Measurements from ENCODE around the gene CKS1B. TPM values are rescaled to one million over a fixed set of nuclear protein-coding genes. Genes with fewer than 3 reads are reported as not detected.

CKS1B gene
- total RNA-seq, 2 donors from 2014 or later = 52.4 to 72.9 TPM

GRCh38 chr1:154963643-154964042, 10.8 kb upstream of the CKS1B start:
- peaks cover 6% of the 10 kb centered on the region for H3K36me3 Mint-ChIP-seq
- no peak for DNase-seq (ENCODE audit: low spot score)
- peaks cover 24 to 29% of the 10 kb centered on the region in 2 donors for H3K4me1 Mint-ChIP-seq (ENCODE audit: low read depth in 2 of 2)

DNA sequence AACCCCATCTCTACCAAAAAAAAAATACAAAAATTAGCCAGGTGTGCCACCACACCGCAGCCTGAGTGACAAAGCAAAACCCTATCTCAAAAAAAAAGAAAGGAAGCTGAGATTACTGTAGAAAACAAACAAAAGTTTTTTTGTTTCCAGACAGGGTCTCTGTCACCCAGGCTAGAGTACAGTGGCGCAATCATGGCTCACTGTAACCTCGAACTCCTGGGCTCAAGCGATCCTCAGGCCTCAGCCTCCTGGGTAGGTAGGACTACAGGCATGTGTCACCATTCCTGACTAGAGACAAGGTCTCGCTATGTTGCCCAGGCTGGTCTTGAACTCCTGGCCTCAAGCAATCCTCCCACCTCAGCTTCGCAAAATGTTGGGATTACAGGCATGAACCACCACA, 10.1 kb upstream of the CKS1B start:
- no peak for DNase-seq (ENCODE audit: low spot score)
- peaks cover 30 to 35% of the 10 kb centered on the region in 2 donors for H3K4me1 Mint-ChIP-seq (ENCODE audit: low read depth in 2 of 2)
- H3K27ac Mint-ChIP-seq = peak overlapping the region in 1 of 2 donors; percentile 12
- no peak for ATAC-seq
- H3K27me3 Mint-ChIP-seq = no peaks in the 10 kb centered on the region
- peaks cover 6% of the 10 kb centered on the region for H3K36me3 Mint-ChIP-seq
- H3K9me3 Mint-ChIP-seq = no peaks in the 10 kb centered on the region
- H3K4me3 Mint-ChIP-seq = no peak overlapping the region

More at GRCh38 chr1:154963643-154964042, 10.8 kb upstream of the CKS1B start:
- Mint-ChIP-seq H3K4me3 (no peak overlapping the region), H3K27ac (peak overlapping the region; percentile 12 to 31), H3K9me3 (no peaks in the 10 kb centered on the region), H3K27me3 (no peaks in the 10 kb centered on the region)
- ATAC-seq = no peak

DNA sequence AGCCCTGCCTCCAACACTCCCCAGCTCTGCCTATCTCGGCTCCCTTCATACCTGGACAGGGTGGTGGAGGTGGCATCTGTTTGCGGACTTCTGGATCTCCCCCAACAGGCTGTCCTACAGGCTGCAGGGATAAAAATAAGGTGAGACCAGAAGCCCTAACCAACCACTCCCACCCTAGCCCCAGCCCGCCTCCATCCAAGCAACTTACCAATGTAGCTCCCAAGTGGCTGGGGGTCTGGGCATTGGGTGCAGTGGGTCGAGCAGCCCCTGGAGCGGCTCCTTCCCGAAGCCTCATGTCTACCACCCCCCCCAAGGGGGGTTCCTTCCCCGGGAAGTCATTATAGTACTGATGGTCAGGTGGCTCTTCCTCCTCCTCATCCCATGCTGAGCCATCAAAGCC, 8.4 kb upstream of the CKS1B start:
- Mint-ChIP-seq H3K27me3 (no peaks in the 10 kb centered on the region), H3K4me3 (no peak overlapping the region), H3K27ac (no peak overlapping the region)

DNA sequence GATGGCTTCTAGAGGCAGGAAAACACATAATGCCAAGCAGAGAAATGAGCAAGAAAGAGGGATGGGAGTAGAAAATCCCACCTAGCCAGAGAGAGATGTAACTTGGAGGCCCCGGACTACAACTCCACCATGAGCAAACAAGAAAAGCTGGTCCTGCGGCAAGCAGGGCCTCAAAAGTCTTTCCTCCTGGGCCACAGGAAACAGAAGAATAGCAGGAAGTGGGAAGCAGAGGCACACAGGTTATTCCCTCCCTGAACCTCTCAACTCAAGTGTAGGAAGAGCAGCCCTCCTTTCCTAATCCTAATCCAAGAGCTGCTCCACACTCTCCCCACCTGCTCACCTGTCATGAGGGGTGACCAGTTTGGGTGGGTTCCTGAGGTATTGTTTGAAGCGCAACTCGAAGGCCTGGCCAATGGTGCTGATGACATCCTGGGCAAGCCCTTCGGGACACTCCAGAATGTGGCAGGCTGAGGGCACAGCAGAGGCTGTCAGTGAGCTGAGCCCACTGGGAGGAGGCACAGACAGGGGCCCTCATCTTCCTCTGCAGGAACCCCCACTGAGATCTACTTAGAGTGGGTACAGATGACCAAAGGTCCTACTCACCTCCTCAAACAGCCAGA, 7.0 kb upstream of the CKS1B start:
- ATAC-seq = no peak
- H3K4me1 Mint-ChIP-seq (ENCODE audit: low read depth in 2 of 2) = peaks cover 37 to 39% of the 10 kb centered on the region in 2 donors

More for the DNA sequence above, 8.4 kb upstream of the CKS1B start:
- DNase-seq (ENCODE audit: low spot score) (no peak), ATAC-seq (no peak)
- peaks cover 6% of the 10 kb centered on the region for H3K36me3 Mint-ChIP-seq
- H3K9me3 Mint-ChIP-seq = no peaks in the 10 kb centered on the region
- H3K4me1 Mint-ChIP-seq (ENCODE audit: low read depth in 2 of 2) = peaks cover 32 to 34% of the 10 kb centered on the region in 2 donors

GRCh38 chr1:154968731-154969130, 5.8 kb upstream of the CKS1B start:
- Mint-ChIP-seq H3K27ac (peak overlapping the region; percentile 62 to 86), H3K4me3 (no peak overlapping the region), H3K36me3 (peaks cover 3% of the 10 kb centered on the region), H3K4me1 (ENCODE audit: low read depth in 2 of 2) (peaks cover 36 to 40% of the 10 kb centered on the region in 2 donors), H3K9me3 (no peaks in the 10 kb centered on the region), H3K27me3 (no peaks in the 10 kb centered on the region)
- DNase-seq (ENCODE audit: low spot score) = no peak
- ATAC-seq = no peak

More for the DNA sequence above, 7.0 kb upstream of the CKS1B start:
- no peaks in the 10 kb centered on the region for H3K9me3 Mint-ChIP-seq
- no peak overlapping the region for H3K4me3 Mint-ChIP-seq
- H3K36me3 Mint-ChIP-seq = peaks cover 6% of the 10 kb centered on the region
- DNase-seq (ENCODE audit: low spot score) = no peak
- H3K27ac Mint-ChIP-seq = no peak overlapping the region
- H3K27me3 Mint-ChIP-seq = no peaks in the 10 kb centered on the region

DNA sequence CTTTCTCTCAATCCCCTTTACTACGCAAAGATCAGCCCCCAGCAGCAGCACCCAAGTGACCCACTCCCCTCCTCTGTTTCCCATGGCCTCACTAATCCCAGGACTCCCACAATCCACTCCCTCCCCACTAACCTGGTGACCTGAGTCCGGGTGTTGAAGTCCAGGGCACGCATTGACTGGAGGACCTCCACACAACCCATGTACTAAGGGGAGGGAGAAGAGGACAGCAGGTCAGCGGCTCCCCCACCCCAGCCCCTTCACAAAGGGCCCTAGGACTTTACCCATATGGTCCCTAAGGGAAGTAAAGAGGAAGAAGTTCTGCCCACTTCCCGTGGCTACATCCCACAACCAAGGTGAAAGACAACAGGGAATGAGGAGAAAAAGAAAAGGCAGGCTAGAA, 5.2 kb upstream of the CKS1B start:
- Mint-ChIP-seq H3K4me1 (ENCODE audit: low read depth in 2 of 2) (peaks cover 33 to 36% of the 10 kb centered on the region in 2 donors), H3K36me3 (no peaks in the 10 kb centered on the region), H3K9me3 (no peaks in the 10 kb centered on the region), H3K27ac (peak overlapping the region; percentile 62 to 86), H3K27me3 (no peaks in the 10 kb centered on the region), H3K4me3 (peak overlapping the region; percentile 32)
- DNase-seq (ENCODE audit: low spot score) = no peak
- no peak for ATAC-seq

- ATAC-seq (no peak), DNase-seq (ENCODE audit: low spot score) (no peak)
- H3K36me3 Mint-ChIP-seq = no peaks in the 10 kb centered on the region
- no peaks in the 10 kb centered on the region for H3K9me3 Mint-ChIP-seq
- peak overlapping the region; percentile 32 for H3K4me3 Mint-ChIP-seq
- no peaks in the 10 kb centered on the region for H3K27me3 Mint-ChIP-seq
- H3K4me1 Mint-ChIP-seq (ENCODE audit: low read depth in 2 of 2) = peaks cover 33 to 36% of the 10 kb centered on the region in 2 donors
- peak overlapping the region; percentile 62 to 86 for H3K27ac Mint-ChIP-seq
These were observed 4.5 kb upstream of the CKS1B start for GRCh38 chr1:154969860-154970452.

- ATAC-seq = no peak
- no peak for DNase-seq (ENCODE audit: low spot score)
- peak within 1 kb of the TSS; percentile 63 to 86 for H3K27ac Mint-ChIP-seq
- peaks cover 33 to 36% of the 10 kb centered on the region in 2 donors for H3K4me1 Mint-ChIP-seq (ENCODE audit: low read depth in 2 of 2)
- no peaks in the 10 kb centered on the region for H3K36me3 Mint-ChIP-seq
- no peaks in the 10 kb centered on the region for H3K27me3 Mint-ChIP-seq
- H3K9me3 Mint-ChIP-seq = no peaks in the 10 kb centered on the region
- peak within 1 kb of the TSS; percentile 65 for H3K4me3 Mint-ChIP-seq
These were observed 3.7 kb upstream of the CKS1B start, which contains the start of gene SHC1 for GRCh38 chr1:154970631-154971340. TSS of gene SHC1 (minus strand) at chr1:154970747. CDS start at chr1:154970526, 221 bp downstream.

GRCh38 chr1:154971341-154971998, 3.0 kb upstream of the CKS1B start:
- H3K4me1 Mint-ChIP-seq (ENCODE audit: low read depth in 2 of 2) = peaks cover 33 to 36% of the 10 kb centered on the region in 2 donors
- H3K27me3 Mint-ChIP-seq = no peaks in the 10 kb centered on the region
- H3K9me3 Mint-ChIP-seq = no peaks in the 10 kb centered on the region
- H3K36me3 Mint-ChIP-seq = no peaks in the 10 kb centered on the region
- H3K4me3 Mint-ChIP-seq = peak overlapping the region; percentile 65
- DNase-seq (ENCODE audit: low spot score) = no peak
- H3K27ac Mint-ChIP-seq = peak overlapping the region; percentile 63 to 69
- ATAC-seq = no peak

DNA sequence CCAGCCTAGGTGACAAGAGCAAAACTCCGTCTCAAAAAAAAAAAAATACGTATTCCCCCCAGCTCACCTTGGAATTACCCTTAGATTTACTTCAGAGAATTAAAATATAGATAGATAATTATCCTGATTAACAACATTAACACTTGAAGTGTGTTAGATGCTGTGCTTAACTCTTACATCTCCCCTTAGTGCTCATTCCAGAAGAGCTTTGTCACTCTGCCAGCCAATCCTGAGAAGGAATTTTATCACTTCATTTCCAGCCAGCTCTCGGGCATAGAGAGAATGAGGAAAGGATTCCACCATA, 2.3 kb upstream of the CKS1B start:
- Mint-ChIP-seq H3K4me3 (no peak overlapping the region), H3K27ac (no peak overlapping the region), H3K27me3 (no peaks in the 10 kb centered on the region), H3K36me3 (no peaks in the 10 kb centered on the region), H3K4me1 (ENCODE audit: low read depth in 2 of 2) (peaks cover 33 to 36% of the 10 kb centered on the region in 2 donors), H3K9me3 (no peaks in the 10 kb centered on the region)
- ATAC-seq (no peak), DNase-seq (ENCODE audit: low spot score) (no peak)

GRCh38 chr1:154972517-154973343, 1.8 kb upstream of the CKS1B start:
- Mint-ChIP-seq H3K36me3 (no peaks in the 10 kb centered on the region), H3K27me3 (no peaks in the 10 kb centered on the region), H3K4me1 (ENCODE audit: low read depth in 2 of 2) (peaks cover 33 to 36% of the 10 kb centered on the region in 2 donors), H3K27ac (no peak overlapping the region), H3K4me3 (no peak overlapping the region), H3K9me3 (no peaks in the 10 kb centered on the region)
- DNase-seq (ENCODE audit: low spot score) (no peak), ATAC-seq (no peak)

GRCh38 chr1:154973344-154974101, 958 bp upstream of the CKS1B start:
- H3K4me3 Mint-ChIP-seq = no peak overlapping the region

More at GRCh38 chr1:154973344-154974101, 958 bp upstream of the CKS1B start:
- Mint-ChIP-seq H3K36me3 (no peaks in the 10 kb centered on the region), H3K27me3 (no peaks in the 10 kb centered on the region), H3K4me1 (ENCODE audit: low read depth in 2 of 2) (peaks cover 33 to 35% of the 10 kb centered on the region in 2 donors), H3K27ac (no peak overlapping the region), H3K9me3 (no peaks in the 10 kb centered on the region)
- DNase-seq (ENCODE audit: low spot score) = peak; percentile 94
- ATAC-seq = peak; percentile 35 to 49

Measured in natural killer cell treated with Interleukin-12 subunit alpha and Interleukin-12 subunit beta and Interleukin-15 and Interleukin-18, amount 100 ng/mL, for 72 hours (primary cell).